SKM-1 (cell line): ENCODE results near the gene ZNF831.

ENCODE experiments used
- DNase-seq: peaks from one replicate; lab custom pipeline; 2025; ENCODE audit not compliant: unreplicated experiment; lab: John Stamatoyannopoulos, UW

The ZNF831 gene

GRCh38 chr20:59211208-59211765 lies 47.7 kb downstream of the ZNF831 start:
- no peak for DNase-seq

GRCh38 chr20:59214073-59214472 lies 50.5 kb downstream of the ZNF831 start:
- DNase-seq: no peak

- no peak for DNase-seq
Measured at GRCh38 chr20:59214606-59215547, 51.3 kb downstream of the ZNF831 start.

GRCh38 chr20:59217173-59217572 lies 53.6 kb downstream of the ZNF831 start:
- DNase-seq: no peak

- DNase-seq: no peak
Measured at GRCh38 chr20:59217794-59218280, 54.2 kb downstream of the ZNF831 start.

GRCh38 chr20:59219211-59219610 lies 55.6 kb downstream of the ZNF831 start:
- no peak for DNase-seq

- DNase-seq: no peak
Measured at GRCh38 chr20:59220161-59220560, 56.5 kb downstream of the ZNF831 start.

GRCh38 chr20:59221049-59221706 lies 57.6 kb downstream of the ZNF831 start:
- no peak for DNase-seq

GRCh38 chr20:59221707-59222252 lies 58.2 kb downstream of the ZNF831 start:
- DNase-seq: no peak

GRCh38 chr20:59222253-59223181 lies 58.9 kb downstream of the ZNF831 start:
- peak; percentile 46 for DNase-seq

- no peak for DNase-seq
Measured at GRCh38 chr20:59223182-59223601, 59.6 kb downstream of the ZNF831 start.

- no peak for DNase-seq
Measured at GRCh38 chr20:59223750-59224149, 60.1 kb downstream of the ZNF831 start.

- DNase-seq: no peak
Measured at GRCh38 chr20:59224236-59224635, 60.6 kb downstream of the ZNF831 start.

- DNase-seq: no peak
Measured at GRCh38 chr20:59230385-59230784, 66.8 kb downstream of the ZNF831 start.

GRCh38 chr20:59231124-59231804 lies 67.6 kb downstream of the ZNF831 start:
- DNase-seq: no peak

GRCh38 chr20:59232618-59233017 lies 69.0 kb downstream of the ZNF831 start:
- no peak for DNase-seq

GRCh38 chr20:59235226-59235625 lies 71.6 kb downstream of the ZNF831 start:
- DNase-seq: no peak

GRCh38 chr20:59240006-59240405 lies 76.4 kb downstream of the ZNF831 start:
- no peak for DNase-seq

GRCh38 chr20:59242714-59243626 lies 79.3 kb downstream of the ZNF831 start:
- no peak for DNase-seq
